NCI-H446 (cell line): Measurements from ENCODE around the gene FAM200C.
"Not testable (repeated sequence)": the region's sequence is repeated elsewhere in the genome, so short reads cannot be mapped to it uniquely, and the experiment has no call there.

Experiments used
- DNase-seq, 2 experiments: peaks; one replicate each; lab custom pipeline; 2025; lab: John Stamatoyannopoulos, UW

Gene FAM200C

DNA sequence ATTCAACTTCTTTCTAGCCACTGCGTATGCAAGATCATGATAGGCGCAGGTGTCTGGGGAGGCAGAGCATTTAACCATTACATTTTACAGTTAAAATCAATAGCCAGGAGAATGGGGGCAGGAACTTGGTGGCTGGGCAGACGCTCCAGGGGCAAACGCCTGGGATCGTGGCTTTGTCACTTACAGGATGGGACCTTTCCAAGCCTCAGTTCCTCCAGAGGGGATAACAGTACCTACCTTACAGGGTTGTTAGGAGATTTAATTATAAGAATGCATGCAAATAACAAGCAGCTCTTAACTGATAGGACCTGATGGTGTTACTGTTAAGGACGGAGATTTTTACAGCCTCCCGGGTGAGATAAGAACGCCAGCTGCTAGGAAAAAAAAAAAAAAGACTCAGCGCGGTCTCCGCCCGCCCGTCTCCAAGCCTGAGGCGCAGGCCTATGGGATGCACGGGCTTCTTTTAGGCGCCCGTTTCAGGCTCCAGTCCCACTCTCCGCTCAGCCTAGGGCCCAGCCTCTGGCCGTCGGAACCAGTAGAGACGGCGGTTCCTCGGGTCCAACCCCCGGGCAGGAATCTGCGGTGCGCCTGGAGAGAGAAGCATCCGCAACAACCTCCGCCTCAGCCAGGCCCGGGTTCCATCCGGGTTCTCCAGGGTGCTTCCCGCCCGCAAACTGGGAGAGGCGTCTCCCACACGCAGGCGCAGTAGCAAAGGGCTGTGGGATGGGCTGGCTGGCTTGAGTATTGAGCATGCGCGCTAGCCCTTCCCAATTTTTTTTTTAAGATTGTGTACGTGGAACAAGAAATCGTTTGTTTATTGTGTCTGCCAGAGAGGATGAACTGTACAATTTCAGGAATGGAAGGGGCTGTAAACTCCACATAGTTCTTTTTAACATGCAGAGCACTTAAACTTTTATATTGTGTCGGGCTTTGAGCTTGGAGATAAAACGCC lies at the start of gene FAM200C:
FAM200C (minus strand) TSS at position 653 of the 952 bp plus-strand sequence. CDS start 4,564 bp downstream, outside the sequence.
- DNase-seq = peak; percentile 90 to 94

DNA sequence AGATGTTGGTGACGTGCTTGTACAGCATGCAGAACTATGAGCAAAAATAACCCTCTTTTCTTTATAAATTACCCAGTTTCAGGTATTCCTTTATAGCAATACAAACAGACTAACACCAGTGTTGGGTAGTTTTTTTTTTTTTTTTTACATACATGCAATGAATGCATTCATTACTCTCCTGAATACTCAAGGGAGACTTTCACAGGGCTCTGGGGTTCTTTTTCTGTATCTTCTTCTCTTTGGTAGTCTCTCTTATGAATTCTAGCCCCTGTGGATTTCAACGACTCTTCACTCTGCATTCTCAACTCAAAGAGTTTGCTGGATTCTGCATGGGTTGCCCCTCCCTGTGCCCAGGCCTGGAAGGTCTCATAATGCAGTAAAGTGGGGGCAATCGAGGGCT lies 49.6 kb upstream of the FAM200C start:
- no peak for DNase-seq

DNA sequence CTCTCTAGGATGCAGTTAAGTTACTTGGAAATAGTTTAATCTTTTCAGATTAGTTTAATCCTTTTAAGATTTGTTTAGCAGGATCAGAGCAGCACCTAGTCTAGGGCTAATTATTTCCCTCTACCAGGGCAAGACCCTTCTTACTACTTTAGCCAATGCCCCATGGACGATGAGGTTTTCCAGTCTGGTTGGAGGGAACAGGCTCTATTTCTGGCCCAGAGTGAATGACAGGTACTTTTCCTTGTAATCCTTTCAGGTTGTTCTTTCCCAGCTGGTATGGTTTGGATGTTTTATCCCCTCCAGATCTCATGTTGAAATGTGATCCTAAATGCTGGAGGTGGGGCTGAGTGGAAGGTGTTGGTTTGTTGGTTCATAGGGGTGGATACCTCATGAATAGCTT lies 49.0 kb upstream of the FAM200C start:
- DNase-seq = no peak

DNA sequence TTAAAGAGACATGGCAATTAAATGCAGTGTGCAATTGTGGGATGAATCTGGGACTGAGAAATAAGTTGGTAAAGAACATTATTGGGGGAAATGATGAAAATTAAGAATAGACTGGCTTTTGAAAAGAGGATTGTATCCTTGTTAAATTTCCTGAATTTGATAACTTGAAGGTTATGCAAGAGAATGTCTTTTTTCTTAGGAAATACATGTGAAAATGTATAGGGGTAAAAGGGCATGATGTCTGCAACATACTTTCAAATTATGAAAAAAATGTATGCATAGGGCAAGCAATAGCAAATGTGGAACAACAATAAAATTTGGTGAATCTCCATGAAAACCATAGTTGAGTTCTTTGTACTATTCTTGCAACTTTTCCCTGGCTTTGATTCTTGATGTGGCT lies 45.9 kb upstream of the FAM200C start:
- no peak for DNase-seq

DNA sequence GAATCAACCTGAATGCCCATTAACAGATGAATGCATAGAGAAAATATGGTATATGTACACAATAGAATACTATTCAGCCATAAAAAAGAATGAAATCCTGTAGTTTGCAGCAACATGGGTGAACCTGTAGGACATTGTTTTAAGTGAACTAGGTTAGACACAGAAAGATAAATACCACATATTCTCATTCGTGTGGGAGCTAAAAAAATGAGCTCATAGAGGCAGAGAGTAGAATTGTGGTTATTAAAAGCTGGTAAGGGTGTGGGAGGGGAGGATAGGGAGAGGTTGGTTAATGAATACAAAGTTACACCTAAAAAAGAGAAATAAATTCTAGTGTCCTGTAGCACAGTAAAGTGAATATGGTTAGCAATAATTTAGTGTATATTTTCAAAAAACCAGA lies 45.3 kb upstream of the FAM200C start:
- no peak for DNase-seq

DNA sequence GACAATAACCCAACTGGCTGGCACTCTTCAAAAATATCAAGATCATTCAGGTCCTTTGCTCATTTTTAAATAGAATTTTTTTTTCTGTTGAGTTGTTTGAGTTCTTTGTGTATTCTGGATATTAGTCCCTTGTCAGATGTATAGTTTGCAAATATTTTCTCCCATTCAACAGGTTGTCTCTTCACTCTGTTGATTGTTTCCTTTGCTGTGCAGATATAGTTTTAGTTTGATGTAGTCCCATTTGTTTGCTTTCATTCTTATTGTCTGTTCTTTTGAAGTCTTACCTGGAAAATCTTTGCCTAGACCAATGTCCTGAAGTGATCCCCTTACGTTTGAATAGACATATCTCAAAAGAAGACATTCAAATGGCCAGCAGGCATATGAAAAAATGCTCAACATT lies 44.6 kb upstream of the FAM200C start:
- no peak for DNase-seq

DNA sequence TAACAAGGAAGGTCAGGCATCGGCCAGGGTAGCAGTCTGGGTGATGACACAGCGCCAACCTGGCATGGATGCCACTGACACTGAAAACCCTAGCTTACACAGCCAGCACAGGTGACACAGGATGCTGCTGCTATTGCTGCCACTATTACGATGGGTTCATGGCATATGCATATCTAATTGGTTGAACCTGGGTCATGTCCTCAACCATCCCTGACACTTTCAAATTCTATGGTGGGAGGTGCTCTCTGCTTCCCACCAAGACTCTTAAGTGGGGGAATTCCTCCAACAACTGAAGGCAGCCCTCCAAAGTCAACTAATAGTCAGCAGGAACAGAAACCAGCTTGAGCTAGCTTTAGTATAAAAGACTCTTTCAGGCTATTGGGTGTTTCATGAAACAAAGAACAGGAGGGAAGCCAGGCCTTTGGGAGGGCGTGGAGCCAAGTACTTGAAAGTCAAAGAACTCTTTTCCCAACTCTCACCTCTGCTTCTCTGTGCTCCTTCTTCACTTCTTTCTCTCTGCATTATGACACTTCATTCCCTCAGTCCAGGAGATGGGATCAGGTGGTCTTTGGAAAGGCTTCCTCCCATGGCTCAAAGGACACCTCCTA lies 43.1 kb upstream of the FAM200C start:
- no peak for DNase-seq

DNA sequence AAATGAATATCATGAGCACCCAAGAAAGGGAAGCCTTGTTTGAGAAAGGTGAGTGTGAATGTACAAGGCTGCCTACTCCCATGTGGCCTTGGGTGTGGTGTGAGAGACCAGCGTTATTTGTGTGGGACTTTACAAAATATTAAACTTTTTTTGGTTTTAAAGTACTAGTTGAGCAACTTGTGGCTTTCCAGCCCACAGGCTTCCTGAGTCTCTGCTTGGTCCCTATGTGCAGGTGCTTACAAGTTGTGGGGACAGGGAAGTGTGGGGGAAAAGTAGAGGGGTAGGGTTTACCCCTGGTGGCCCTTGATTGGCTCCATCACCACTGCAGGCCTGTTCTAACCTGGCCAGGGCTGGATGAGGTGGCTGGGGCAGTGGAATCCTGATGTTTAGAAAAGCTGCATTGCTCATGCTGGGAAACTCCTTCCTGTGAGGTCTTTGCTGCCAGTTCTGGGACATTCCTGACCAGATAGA lies 41.5 kb upstream of the FAM200C start:
- no peak for DNase-seq

DNA sequence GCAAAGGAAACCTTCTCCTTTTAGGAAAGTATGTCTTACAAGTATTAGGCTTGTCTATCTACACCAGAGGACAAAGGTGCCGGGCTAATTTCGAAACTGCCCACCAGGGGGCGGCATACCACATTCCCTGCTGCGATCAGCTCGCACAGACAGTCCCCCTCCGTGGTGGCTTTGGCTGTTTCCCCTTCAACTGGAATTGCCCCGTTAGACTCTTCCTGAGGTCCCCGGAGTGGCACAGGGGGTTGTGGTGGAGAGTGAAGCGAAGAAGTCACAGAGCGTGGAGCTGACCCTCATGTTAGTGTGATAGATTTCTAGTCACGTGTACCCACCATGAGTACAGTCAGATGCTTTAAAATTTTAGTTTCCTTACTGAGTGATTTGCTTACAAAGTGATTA lies 39.3 kb upstream of the FAM200C start:
- DNase-seq = peak; percentile 75 to 86

DNA sequence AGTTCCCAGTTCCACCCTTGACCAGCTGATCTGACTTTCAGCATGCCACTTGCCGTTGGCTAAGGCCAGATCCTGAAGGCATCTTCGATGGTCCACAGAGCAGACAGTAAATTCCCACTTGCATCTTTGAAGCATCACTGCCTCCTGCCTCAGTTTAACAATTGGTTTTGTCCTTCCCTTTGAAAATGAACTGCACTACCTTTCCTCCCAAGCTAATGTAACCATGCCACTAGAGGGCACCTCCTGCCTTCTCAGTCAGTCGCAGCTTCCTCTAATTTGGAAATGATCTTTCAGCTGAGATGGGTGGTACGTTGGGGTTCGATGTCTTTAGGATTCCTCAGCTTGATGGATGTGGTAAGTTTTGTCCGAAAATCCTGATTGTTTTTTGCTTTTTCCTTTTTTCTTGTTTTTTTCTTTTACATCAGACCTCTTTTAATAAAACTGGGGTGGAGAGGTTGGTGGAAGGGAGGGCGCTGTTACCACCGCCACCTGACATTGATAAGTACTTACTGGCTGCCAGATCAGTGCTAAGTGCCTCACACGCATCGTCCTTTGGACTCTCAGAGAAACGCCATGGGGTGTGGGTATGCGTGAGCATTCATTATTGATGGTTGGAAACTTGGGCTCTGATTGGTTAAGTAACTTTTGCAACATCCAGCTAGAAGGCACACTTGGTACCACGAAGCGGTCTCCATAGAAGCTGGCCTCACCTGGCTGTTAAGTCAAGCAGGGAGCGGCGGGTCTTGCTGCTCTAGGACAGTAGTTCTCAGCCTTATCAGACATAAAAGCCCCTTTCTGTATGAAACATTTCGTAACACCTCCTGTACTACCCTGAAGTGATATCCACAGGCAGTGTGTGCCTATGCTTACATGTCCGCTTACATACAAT lies 38.7 kb upstream of the FAM200C start:
- peak; percentile 78 to 82 for DNase-seq

DNA sequence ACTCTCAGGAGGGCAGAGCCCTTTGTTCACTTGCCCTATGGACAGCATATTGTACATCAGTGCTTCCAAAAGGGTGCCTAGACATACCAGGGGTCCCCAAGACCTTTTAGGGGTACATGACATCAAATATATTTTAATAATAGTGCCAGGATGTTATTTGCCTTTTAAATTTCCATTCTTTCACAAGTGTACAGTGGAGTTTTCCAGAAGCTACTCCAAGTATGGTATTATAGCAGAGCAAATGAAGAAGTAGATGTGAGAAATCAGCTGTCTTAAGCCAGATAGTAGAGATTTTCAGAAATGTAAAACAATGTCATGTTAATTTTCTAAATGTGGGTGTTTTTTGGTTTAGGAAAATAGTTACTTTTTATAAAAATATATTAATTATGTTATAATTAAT lies 37.4 kb upstream of the FAM200C start:
- no peak for DNase-seq

DNA sequence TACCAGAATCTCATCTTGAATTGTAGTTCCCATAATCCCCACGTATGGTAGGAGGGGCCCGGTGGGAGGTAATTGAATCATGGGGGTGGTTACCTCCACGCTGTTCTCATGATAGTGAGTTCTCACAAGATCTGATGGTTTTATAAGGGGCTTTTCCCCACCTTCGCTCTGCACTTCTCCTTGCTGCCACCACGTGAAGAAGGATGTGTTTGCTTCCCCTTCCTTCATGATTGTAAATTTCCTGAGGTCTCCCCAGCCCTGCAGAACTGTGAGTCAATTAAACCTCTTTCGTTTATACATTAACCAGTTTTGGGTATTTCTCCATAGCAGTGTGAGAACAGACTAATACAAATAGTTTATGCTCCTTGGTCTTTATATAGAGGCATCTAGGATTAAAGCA lies 36.8 kb upstream of the FAM200C start:
- not testable (repeated sequence) for DNase-seq

DNA sequence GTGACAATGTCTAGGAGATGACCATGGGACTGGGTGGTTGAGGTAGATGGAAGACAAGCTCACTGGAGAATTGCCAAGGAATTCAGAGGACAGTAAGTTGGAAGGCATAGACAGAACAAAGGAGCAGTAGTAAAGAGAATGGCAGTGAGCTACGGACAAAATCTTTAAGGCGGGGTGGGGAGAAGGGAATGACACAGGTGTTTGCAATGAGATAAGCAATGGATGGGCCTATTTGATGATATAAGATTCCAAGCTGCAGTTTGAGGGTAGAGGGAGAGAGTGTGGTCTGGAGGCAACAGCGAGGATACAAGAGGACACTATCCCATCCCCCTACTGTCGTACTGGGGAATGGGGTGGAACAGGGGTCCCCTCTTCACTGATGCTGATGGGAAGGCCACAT lies 36.2 kb upstream of the FAM200C start:
- no peak for DNase-seq

DNA sequence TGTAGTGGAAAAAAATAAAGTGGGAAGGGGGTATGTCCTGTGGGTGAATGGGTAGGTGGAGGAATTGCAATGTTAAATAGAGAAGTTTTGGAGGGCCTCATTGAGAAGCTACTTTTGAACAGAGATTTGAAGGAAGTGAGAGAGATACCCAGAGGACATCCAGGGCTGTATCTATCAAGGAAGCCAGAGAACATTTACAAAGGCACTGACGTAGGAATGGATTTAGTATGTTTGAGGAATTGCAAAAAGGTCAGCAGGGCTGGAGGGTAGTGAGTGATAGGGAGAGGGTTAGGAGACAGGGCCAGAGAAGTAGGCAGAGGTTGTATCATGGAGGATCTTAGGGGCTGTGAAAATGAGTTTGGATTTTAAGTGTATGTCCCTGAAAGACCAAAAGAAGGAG lies 35.7 kb upstream of the FAM200C start:
- DNase-seq = no peak

DNA sequence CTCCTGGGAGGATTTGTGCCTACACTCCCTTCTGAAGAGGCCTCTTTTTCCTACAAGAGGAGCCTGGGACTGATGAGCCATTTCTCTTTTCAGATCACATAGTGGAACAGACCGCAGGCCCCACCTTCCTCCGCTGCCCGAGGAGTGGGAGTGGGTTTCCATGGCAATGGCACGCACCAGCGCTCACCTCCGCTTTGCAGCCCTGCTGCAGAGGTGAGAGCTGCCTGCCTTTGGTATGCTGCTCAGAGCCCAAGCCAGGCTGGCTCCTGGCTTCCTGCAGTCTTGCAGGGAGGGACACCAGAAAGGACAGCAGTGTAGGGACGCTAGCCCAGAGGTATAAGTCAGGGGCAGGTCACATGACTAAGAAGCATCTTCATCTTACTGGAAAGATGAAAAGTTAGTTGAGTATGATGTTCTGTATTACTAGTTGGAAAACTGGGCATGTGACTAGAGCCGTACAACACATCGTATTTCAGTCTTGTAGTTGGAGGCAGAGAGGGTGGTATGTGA lies 34.2 kb upstream of the FAM200C start:
- no peak for DNase-seq

DNA sequence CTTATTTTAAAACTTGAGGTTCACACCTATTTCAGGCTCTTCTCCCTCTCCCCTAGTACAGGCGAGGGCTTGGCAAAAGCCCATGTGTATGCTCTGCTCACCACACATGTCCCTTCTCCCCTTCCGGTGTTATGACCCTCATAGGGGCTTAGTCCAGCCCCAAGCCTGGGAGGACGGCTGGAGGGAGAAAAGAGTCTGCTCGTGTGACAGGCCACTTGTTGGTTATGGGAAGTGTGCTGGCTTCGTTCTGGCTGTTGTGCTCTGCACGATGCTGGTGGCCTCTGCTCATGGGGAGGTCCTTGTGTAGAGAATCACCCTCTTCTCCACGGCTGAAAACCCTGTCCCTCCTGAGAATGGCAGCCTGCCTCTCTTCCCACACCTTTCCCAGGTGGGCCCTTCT lies 32.9 kb upstream of the FAM200C start:
- no peak for DNase-seq

DNA sequence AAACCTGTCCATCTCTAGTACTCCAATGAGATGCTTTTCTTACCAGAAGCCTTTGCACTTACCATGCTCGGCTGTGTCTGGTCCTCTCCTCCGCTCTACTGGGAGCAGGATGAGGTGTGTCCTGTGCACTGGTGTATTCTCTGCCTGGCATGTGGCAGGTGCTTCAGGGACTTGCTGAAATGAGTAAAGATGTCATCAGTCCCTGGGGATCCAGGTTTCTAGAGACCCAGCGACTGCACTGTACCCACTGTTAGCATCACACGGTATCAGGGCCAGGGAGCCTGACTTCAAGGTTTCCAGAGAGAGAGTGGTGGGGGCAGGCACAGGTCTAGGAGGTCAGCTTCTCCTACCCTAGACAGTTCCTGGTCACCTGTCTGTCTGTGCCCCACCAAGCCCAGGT lies 32.3 kb upstream of the FAM200C start:
- no peak for DNase-seq

DNA sequence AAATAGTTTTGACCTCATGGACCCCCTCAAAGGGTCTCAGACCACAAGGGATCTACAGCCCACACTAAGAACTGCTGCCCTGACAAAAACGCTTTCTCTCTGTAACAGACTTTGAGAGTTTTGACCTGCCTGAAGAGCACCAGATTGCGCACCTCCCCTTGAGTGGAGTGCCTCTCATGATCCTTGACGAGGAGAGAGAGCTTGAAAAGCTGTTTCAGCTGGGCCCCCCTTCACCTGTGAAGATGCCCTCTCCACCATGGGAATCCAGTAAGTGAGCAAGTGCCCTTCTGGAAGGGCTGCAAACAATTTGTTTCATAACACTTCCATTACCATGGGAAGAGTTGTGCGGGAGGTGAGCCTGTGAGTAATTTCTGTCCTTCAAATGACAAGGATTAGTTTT lies 27.8 kb upstream of the FAM200C start:
- DNase-seq = no peak

DNA sequence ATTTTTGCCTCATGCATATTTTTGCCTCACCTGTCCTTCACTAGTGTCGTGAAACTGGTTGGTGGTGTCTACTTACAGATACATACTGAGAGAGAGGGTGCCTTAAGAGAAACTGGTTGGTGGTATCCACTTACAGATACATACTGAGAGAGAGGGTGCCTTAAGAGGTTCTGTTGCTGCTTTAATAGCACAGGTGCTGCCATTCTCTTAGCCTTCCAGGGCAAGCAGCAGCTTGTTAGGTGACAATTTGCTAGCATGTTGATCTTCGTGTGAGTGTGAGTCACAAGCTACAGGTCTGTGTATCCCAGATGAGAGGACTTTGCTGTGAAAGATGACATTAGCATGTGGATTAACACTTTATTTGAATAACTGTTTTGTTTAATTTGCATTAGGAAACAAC lies 23.2 kb upstream of the FAM200C start:
- DNase-seq = no peak

DNA sequence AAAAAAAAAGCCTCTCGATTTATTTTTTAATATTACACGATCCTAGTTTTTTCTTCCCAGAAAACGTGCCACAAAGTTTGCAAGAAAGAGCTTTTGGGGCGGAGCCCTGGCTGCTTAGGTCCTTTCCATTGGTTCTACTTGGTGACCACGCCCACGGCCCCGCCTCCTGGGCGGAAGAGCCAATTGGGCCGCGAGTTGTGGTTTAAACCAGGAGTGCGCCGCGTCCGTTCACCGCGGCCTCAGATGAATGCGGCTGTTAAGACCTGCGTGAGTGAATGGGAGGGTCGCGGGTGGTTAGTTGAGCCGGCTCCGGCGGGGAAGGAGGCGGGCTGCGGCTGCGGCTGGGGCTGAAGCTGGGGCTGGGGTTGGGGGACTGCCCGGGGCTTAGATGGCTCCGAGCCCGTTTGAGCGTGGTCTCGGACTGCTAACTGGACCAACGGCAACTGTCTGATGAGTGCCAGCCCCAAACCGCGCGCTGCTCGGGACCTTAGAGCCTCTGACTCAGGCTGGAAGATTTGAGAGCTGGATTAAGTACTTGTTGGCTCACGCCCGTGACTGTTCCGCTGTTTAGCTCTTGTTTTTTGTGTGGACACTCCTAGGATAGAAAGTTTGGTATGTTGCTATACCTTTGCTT lies 21.9 kb upstream of the FAM200C start, which contains the start of gene PTTG1:
PTTG1 (plus strand) TSS at position 231 of the 634 bp plus-strand sequence. CDS start 458 bp downstream, outside the sequence.
- DNase-seq = peak; percentile 89 to 97

DNA sequence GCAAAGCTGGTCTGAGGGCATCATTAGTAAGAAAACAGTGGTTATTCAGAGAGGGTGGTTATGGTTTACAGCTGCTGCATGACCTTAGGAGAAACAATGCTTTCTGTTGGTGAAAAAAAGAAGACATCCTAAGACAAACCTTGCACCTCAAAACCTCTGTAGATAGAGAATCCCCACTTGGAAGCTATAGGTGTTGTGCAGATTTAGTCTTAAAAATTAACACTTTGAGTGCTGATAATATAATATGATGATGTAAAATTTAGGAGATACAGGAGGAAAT lies 20.4 kb upstream of the FAM200C start:
- DNase-seq = no peak
